NCI-H2107 treated with DMSO at 0.1 percent for 48 hours (cell line): ENCODE data around the gene IFT74.

Source experiments
- DNase-seq: peaks from one replicate; lab custom pipeline; 2025; ENCODE audit not compliant: unreplicated experiment; lab: John Stamatoyannopoulos, UW

Gene IFT74

DNA sequence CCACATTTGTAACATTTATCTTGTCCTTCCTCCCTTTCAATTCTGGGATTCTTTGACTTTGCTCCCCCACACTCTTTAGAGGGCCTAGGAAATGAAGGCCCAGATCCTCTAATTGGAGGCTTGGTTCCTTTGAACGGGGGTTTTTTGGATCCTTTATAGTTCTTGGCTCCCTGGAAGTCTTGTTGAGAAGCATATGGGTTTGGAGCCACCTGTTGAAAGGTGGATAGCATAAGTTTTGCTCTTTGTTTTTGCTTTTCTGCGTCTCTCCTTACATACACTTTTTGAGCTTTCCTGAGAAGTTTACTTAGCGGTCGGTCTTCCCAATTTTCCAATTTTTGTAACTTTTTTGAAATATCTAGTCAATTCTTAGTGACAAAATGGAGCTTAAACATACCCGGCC lies 17.8 kb downstream of the IFT74 start:
- no peak for DNase-seq

GRCh38 chr9:26974927-26975326 lies 18.7 kb downstream of the IFT74 start:
- no peak for DNase-seq

DNA sequence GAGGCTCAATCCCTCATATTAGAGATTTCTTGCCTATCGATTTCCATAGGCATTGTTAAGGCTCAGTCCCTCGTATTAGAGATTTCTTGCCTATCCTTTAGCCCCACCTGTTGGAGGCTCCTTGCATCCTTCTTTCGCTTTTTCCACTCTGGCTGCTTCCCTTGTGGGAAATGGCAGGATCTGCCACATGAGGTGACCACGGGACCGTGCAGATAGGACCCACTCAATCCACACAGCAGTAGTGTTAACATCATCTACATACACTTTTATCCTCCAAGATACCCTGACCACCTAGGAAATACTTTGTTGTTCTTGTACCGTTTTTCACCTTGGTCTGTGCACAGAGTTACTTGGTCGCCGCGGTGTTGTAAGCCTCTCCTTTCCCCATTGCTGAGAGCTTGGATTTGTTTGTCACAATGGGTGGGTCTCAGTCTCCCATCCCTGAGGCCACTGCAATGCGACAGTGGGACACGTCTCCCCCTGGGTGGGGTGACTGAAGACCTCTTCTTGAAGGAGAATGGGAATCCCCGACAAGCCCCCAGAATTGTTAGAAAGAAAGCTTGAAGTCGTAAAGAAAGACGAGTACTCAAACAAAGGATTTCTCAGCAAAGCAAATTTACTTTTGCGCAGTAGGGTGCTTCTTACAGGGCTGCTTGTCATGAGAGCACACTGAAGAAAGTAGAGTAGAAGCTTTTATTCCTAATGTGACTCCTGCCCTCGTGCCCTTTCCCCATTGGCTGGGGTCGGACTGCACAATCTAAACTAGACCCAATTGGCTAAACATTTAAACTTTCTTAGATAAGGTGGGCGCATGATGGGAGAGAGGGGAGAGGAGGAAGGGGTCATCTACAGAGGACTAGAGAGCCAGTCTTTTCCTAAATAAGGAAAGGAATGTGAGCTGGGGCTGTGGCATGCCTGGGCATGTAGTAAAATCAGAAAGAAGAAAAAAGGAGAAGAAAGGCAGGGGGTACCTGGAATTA lies 19.8 kb downstream of the IFT74 start:
- peak; percentile 31 for DNase-seq

DNA sequence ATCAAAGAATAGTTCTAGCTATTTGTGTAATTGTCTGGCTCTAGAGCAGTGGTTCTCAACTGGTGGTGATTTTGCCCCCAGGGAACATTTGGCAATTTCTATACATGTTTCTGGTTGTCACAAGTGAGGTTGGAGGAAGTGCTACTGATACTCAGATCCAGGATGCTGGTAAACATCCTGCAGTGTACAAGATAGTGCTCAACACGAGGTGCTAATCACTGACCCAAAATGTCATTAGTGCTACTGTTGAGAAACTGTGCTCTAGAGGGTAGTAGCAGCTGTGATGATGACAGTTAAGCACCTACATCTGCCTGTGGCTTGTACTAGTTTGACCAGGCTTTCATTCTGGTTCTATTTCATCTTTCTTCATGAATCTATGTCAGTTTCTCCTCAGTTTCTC lies 27.1 kb downstream of the IFT74 start:
- DNase-seq = no peak

- no peak for DNase-seq
Measured at GRCh38 chr9:26995810-26996209, 39.6 kb downstream of the IFT74 start.

DNA sequence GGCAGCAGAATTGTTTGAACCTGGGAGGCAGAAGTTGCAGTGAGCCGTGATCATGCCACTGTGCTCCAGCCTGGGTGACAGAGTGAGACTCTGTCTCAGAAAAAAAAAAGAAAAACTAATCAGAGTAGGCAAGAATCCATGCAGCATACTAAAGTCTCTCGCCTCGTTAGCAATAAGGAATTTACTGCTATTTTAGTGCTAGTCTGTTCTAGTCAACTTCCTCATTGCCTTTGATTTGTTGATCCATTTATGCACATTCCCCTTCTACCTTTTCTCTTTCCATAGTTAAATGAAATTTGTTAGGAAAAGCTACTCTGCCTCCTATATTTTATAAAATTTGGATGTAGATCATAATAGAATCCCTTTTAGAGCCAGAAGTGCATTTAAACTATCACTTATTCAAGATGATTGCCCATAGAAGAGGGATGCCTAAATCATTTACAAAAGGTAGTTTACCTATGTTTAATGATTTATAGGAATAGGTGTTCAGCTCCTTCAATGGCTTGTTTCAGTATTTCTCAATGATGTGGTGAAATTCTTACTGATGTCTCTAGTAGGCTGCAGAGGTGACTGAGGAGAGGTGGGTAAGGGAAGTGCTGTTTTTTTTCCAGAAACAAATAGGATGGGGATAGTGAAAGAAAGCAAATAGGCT lies 47.3 kb downstream of the IFT74 start:
- no peak for DNase-seq

DNA sequence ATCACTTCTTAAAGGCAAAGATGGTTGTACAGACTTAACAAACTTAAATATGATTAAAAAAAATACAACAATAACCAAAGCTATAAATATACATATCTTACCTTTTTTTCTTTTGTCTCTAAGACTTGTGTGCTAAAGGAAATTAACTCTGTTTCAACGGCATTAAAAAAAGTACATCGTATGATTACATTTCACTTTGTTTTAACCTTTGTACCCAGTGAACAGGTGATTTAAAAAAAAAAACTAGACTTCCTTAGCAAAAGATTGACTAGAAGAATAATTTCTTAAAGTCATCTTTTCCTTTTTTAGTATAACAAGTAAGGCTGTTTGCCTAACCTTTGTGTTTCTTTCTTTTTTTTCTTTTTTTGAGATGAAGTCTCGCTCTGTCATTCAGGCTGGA lies 49.3 kb downstream of the IFT74 start, which contains the start of gene LRRC19:
TSS of gene LRRC19 (minus strand) at position 182 of the 400 bp plus-strand sequence. CDS start 5,978 bp downstream, outside the sequence.
- DNase-seq = no peak

- no peak for DNase-seq
Measured at GRCh38 chr9:27019589-27019988, 63.4 kb downstream of the IFT74 start.

- no peak for DNase-seq
Measured at GRCh38 chr9:27022920-27023319, 66.7 kb downstream of the IFT74 start.

- no peak for DNase-seq
Measured at GRCh38 chr9:27029186-27029585, 73.0 kb downstream of the IFT74 start.

DNA sequence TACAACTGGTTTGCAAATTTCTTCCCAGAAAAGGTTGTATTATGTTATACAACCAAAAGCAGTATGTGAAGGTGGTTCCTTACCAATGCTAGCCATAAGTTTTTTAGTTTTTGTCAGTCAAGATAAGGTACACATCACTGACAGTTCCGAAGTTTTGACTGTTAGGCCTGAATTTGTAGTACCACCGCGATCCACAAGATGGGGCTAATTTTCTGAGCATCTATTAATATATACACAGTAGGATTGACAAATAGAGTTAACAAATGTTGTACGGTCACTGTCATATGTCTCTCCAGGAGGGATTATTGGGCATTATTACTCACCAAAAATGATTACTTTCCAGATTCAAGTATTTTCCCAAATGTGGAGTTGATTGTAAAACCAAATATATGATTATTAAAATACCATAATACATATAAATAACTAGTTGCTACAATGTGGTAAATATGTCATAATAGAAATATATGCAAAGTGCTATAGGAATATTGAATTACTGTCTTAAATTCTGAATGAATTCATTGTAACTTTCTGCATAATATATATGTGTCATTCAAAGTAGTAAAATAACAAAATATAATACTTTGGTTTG lies 77.7 kb downstream of the IFT74 start:
- DNase-seq = peak; percentile 18

DNA sequence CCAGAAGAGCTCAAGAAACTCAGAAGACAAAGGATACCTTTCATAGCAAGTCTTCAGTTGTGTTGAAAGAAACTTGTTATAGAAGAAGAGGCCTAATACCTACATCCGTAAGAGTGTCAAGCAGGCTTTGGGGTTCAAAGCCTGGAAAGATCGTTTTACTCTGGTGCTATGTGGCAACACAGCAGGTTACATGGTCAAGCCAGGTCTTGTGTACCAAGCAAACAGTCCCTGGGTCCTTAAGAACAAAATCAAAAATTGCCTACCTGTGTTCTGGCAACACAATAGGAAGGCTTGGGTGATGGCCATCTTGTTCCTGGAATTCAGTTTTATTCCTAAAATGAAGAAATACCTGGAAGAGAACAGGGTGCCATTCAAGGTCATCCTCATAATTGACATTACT lies 81.3 kb downstream of the IFT74 start:
- DNase-seq = no peak

- no peak for DNase-seq
Measured at GRCh38 chr9:27041746-27042145, 85.5 kb downstream of the IFT74 start.

- DNase-seq = no peak
Measured at GRCh38 chr9:27042476-27042875, 86.3 kb downstream of the IFT74 start.

DNA sequence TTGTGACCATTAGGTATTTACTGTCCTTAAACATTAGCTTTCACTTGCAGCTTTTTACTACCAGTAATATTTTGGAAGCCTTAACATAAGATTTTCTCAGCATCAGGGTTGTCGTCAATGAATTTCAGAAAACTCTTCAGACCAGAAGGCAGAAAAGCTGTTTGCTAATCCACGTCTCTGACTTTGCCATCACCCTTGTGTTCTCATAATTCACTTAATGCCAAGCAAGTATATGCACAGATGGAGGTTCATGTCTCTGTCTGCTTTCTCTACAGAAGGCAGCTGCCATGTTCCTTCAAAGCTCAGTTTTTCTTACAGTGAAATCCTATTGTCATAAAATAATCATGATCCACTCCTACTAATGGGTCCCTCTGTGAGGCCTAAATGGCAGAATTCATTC lies 87.0 kb downstream of the IFT74 start:
- DNase-seq = no peak

DNA sequence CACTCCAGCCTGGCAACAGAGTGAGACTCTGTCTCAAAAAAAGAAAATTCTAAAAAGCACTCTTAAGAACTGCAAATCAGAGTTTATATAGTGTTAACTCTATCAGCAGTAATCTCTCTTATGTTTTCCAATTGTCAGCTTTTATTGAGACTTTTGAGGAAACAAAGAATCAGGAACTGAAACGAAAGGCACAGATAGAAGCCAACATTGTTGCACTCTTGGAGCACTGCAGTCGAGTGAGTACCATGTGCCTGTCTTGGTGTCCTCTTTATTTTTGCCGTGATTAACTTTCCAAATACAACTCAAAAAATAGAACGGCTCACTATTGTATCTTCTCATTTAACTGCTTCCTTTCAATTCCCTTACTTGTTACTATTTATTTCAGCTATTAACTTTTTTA lies 90.9 kb downstream of the IFT74 start:
- no peak for DNase-seq

DNA sequence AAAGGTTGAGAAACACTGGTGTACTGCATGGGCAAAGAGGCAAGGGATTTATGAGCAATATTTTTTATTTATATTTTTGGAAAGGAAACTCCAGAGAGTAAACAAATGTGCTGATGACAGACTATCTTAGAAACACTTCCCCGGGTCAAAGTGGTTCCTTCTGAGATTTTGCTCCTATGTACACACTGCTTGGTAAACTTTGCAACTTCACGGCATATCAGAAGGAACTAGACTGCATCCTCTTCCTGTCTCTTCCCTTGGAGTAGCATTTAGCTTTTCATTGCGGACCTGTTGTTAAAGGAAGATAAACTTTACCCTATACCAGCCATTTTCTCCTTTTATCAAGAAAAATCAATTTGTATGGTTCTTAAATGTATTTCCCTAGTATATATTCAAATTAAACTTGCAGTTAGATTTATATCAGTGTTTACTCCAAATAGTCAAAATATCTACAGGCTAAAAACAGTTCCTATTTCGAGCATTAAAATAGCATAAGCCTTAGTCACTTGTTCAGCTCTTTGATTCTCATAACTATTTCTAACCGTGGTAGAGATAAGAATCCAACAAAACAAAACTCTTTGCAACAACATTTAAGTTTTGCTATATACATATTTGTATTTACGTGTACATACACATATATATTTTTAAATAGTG lies 97.3 kb downstream of the IFT74 start:
- no peak for DNase-seq

GRCh38 chr9:27054125-27054524 lies 97.9 kb downstream of the IFT74 start:
- no peak for DNase-seq

- DNase-seq = no peak
Measured at GRCh38 chr9:27054841-27055240, 98.6 kb downstream of the IFT74 start.

GRCh38 chr9:27059412-27059811 lies 103.2 kb downstream of the IFT74 start:
- DNase-seq = no peak

GRCh38 chr9:27059907-27060306 lies 103.7 kb downstream of the IFT74 start:
- DNase-seq = no peak
